Common myeloid progenitor, CD34-positive (primary cell): ENCODE data around the gene KCNK5.

Experiments
- CTCF ChIA-PET: fragments of 350-600 bp; sonication (Branson Sonifier 250); formaldehyde crosslinking; loops from one replicate; lab custom pipeline; 2021; ENCODE audit warnings: antibody characterized with exemption; lab: Charles Lee
- POLR2A ChIA-PET: fragments of 350-600 bp; sonication (Branson Sonifier 250); formaldehyde crosslinking; loops from one replicate; lab custom pipeline; 2021; ENCODE audit warnings: antibody characterized with exemption; lab: Charles Lee
- DNase-seq, 3 donors: peaks; one replicate each; pipeline versions ENCODE4 v3.0.0 to v3.0.0-alpha.2; 2013
- H3K27ac ChIP-seq, 2 experiments: 1 replicate in 1 of 2; 2 replicates in 1 of 2; pipeline ENCODE4 v1.7.0; 2013; ENCODE audit warnings: inconsistent platforms in 2 of 2, low read length in 2 of 2, mild to moderate bottlenecking in 2 of 2, low read depth in 1 of 2, moderate library complexity in 1 of 2; ENCODE audit not compliant: severe bottlenecking in 2 of 2, insufficient read depth in 1 of 2, poor library complexity in 1 of 2
- H3K27me3 ChIP-seq, 5 experiments: replicated peaks in 2 of 5; 1 replicate in 3 of 5; 2 replicates in 2 of 5; pipeline versions ENCODE4 v1.6.1 to v1.7.0; 2013; ENCODE audit warnings: low read length in 4 of 5, mild to moderate bottlenecking in 2 of 5, moderate library complexity in 2 of 5, inconsistent platforms in 1 of 5; ENCODE audit not compliant: insufficient read depth in 5 of 5, control insufficient read depth in 4 of 5
- H3K36me3 ChIP-seq, 4 experiments: 1 replicate in 2 of 4; 2 replicates in 2 of 4; pipeline versions ENCODE4 v1.6.1 to v1.7.0; 2013; ENCODE audit warnings: low read length in 3 of 4, control low read depth in 1 of 4, mild to moderate bottlenecking in 1 of 4; ENCODE audit not compliant: control insufficient read depth in 4 of 4, insufficient read depth in 4 of 4
- H3K4me1 ChIP-seq, 4 experiments: 1 replicate in 3 of 4; 2 replicates in 1 of 4; pipeline versions ENCODE4 v1.6.1 to v1.7.1; 2013; ENCODE audit warnings: low read length in 3 of 4, mild to moderate bottlenecking in 3 of 4, control low read depth in 1 of 4, inconsistent platforms in 1 of 4, moderate library complexity in 1 of 4; ENCODE audit not compliant: control insufficient read depth in 4 of 4, insufficient read depth in 4 of 4; ENCODE audit errors: control extremely low read depth in 1 of 4
- H3K4me3 ChIP-seq, 7 experiments: 1 replicate in 4 of 7; 2 replicates in 3 of 7; pipeline versions ENCODE4 v1.5.1 to v1.7.0; 2013; ENCODE audit warnings: mild to moderate bottlenecking in 7 of 7, low read length in 6 of 7, moderate library complexity in 6 of 7, inconsistent platforms in 2 of 7, low read depth in 2 of 7, control low read depth in 1 of 7; ENCODE audit not compliant: insufficient read depth in 4 of 7, control insufficient read depth in 1 of 7; ENCODE audit errors: extremely low read depth in 1 of 7
- H3K9me3 ChIP-seq, 5 experiments: 1 replicate in 4 of 5; 2 replicates in 1 of 5; pipeline versions ENCODE4 v1.6.1 to v1.7.1; 2013; ENCODE audit warnings: low read length in 4 of 5, mild to moderate bottlenecking in 2 of 5, inconsistent platforms in 1 of 5, low read depth in 1 of 5, moderate library complexity in 1 of 5; ENCODE audit not compliant: control insufficient read depth in 4 of 5, insufficient read depth in 2 of 5; ENCODE audit errors: control extremely low read depth in 1 of 5
- WGBS: methylation state at CpG from one replicate; pipeline ENCODE4 v1.1.5; 2013; ENCODE audit not compliant: insufficient coverage; 5-methylcytosine and 5-hydroxymethylcytosine counted together

The KCNK5 gene

GRCh38 chr6:39182604-39183003, 46.7 kb downstream of the KCNK5 start:
- Histone ChIP-seq H3K27ac (no peak overlapping the region), H3K36me3 (peaks cover 0 to 9% (median 0%) of the 10 kb centered on the region in 4 experiments), H3K4me1 (no peaks in the 10 kb centered on the region), H3K4me3 (no peak overlapping the region), H3K27me3 (no peaks in the 10 kb centered on the region), H3K9me3 (peaks cover 0 to 5% (median 0%) of the 10 kb centered on the region in 5 experiments)
- no peak for DNase-seq
- POLR2A ChIA-PET, result no interaction called here
- CTCF ChIA-PET, result interaction anchor here (0.6 to 3.3 kb wide), 6 partner anchors 12 to 127 kb away, joined by 3 to 17 read pairs (median 3); no protein-coding TSS in a partner anchor
- 100% methylated on average over 2 of the region's 3 CpGs for WGBS

GRCh38 chr6:39181826-39182225, 47.4 kb downstream of the KCNK5 start:
- Histone ChIP-seq H3K27ac (no peak overlapping the region), H3K4me1 (no peaks in the 10 kb centered on the region), H3K4me3 (no peak overlapping the region), H3K9me3 (peaks cover 1 to 12% (median 4%) of the 10 kb centered on the region in 5 experiments), H3K27me3 (no peaks in the 10 kb centered on the region), H3K36me3 (peaks cover 0 to 7% (median 0%) of the 10 kb centered on the region in 4 experiments)
- POLR2A ChIA-PET, result no interaction called here
- 98% methylated on average over 4 of the region's 4 CpGs for WGBS
- DNase-seq, result no peak
- CTCF ChIA-PET, result interaction anchor here (2.0 to 3.3 kb wide), 2 partner anchors 11 to 15 kb away, joined by 8 to 17 read pairs; no protein-coding TSS in a partner anchor

GRCh38 chr6:39181333-39181732, 47.9 kb downstream of the KCNK5 start:
- ChIA-PET CTCF (interaction anchor here (2.0 to 3.3 kb wide), 2 partner anchors 11 to 15 kb away, joined by 8 to 17 read pairs; no protein-coding TSS in a partner anchor), POLR2A (no interaction called here)
- Histone ChIP-seq H3K9me3 (peaks cover 3 to 13% (median 4%) of the 10 kb centered on the region in 5 experiments), H3K27ac (no peak overlapping the region), H3K4me3 (no peak overlapping the region), H3K4me1 (no peaks in the 10 kb centered on the region), H3K36me3 (peaks cover 0 to 4% (median 0%) of the 10 kb centered on the region in 4 experiments), H3K27me3 (no peaks in the 10 kb centered on the region)
- no peak for DNase-seq
- 93% methylated on average over 5 of the region's 6 CpGs for WGBS

- Histone ChIP-seq H3K27ac (no peak overlapping the region), H3K4me1 (peaks cover 0 to 1% (median under 1%) of the 10 kb centered on the region in 4 experiments), H3K27me3 (no peaks in the 10 kb centered on the region), H3K9me3 (peaks cover 3 to 13% (median 4%) of the 10 kb centered on the region in 5 experiments), H3K4me3 (no peak overlapping the region), H3K36me3 (peaks cover 0 to 2% (median 0%) of the 10 kb centered on the region in 4 experiments)
- DNase-seq, result no peak
- POLR2A ChIA-PET, result no interaction called here
- WGBS, result 100% methylated on average over 2 of the region's 4 CpGs
- CTCF ChIA-PET, result no interaction called here
These were observed 50.5 kb downstream of the KCNK5 start for GRCh38 chr6:39178804-39179203.

GRCh38 chr6:39178235-39178634, 51.0 kb downstream of the KCNK5 start:
- WGBS, result 85% methylated on average over 8 of the region's 8 CpGs
- Histone ChIP-seq H3K9me3 (peaks cover 3 to 13% (median 4%) of the 10 kb centered on the region in 5 experiments), H3K4me1 (peaks cover 1 to 7% (median 5%) of the 10 kb centered on the region in 4 experiments), H3K27me3 (no peaks in the 10 kb centered on the region), H3K36me3 (peaks cover 0 to 2% (median 0%) of the 10 kb centered on the region in 4 experiments), H3K27ac (no peak overlapping the region), H3K4me3 (no peak overlapping the region)
- CTCF ChIA-PET, result no interaction called here
- DNase-seq, result no peak
- POLR2A ChIA-PET, result no interaction called here

GRCh38 chr6:39177130-39177529, 52.1 kb downstream of the KCNK5 start:
- peaks cover 7 to 18% (median 11%) of the 10 kb centered on the region in 4 experiments for H3K4me1 ChIP-seq
- DNase-seq, result no peak
- peaks cover 0 to 2% (median 0%) of the 10 kb centered on the region in 4 experiments for H3K36me3 ChIP-seq
- POLR2A ChIA-PET, result no interaction called here
- H3K9me3 ChIP-seq, result peaks cover 3 to 13% (median 4%) of the 10 kb centered on the region in 5 experiments
- CTCF ChIA-PET, result interaction anchor here (1.0 to 2.2 kb wide), 2 partner anchors 10 to 126 kb away, joined by 3 to 11 read pairs; no protein-coding TSS in a partner anchor
- H3K27me3 ChIP-seq, result no peaks in the 10 kb centered on the region
- H3K27ac ChIP-seq, result no peak overlapping the region
- WGBS, result 100% methylated on average over 1 of the region's 1 CpG
- no peak overlapping the region for H3K4me3 ChIP-seq

GRCh38 chr6:39173270-39173669, 56.0 kb downstream of the KCNK5 start:
- Histone ChIP-seq H3K9me3 (peaks cover 3 to 24% (median 8%) of the 10 kb centered on the region in 5 experiments), H3K36me3 (no peaks in the 10 kb centered on the region), H3K4me3 (peak overlapping the region in 1 of 7 experiments; percentile 8), H3K27ac (no peak overlapping the region), H3K27me3 (no peaks in the 10 kb centered on the region), H3K4me1 (peaks cover 7 to 21% (median 12%) of the 10 kb centered on the region in 4 experiments)
- peak in 2 of 3 donors; percentile 82 for DNase-seq
- ChIA-PET POLR2A (interaction anchor here (0.6 kb wide), 1 partner anchor 61 kb away, joined by 4 read pairs; no protein-coding TSS in a partner anchor), CTCF (interaction anchor here (1.5 to 11.4 kb wide), 3 partner anchors 112 to 137 kb away, joined by 3 to 251 read pairs (median 15); no protein-coding TSS in a partner anchor)
- WGBS, result 0% methylated on average over 3 of the region's 6 CpGs
